Measurements from ENCODE around the gene ENPP5.

DNA sequence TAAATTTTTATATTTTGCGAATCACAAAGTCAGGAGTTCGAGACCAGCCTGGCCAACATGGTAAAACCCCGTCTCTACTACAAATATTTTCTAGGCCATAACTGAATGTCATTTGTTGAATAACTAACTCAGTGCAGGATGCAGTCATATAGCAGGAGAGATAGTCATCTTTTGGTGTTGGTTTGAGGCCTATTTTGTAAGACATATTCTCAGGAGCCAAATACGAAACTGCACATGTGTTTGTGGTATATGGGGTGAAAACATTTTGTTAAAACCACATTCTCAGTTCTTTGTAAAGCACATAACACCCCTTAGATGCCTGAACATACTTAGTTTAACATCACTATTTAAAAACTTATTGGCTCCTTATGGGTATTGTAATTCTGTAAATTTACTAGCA is 4.7 kb upstream of the ENPP5 start:
- TF ChIP-seq, protein P1, sequence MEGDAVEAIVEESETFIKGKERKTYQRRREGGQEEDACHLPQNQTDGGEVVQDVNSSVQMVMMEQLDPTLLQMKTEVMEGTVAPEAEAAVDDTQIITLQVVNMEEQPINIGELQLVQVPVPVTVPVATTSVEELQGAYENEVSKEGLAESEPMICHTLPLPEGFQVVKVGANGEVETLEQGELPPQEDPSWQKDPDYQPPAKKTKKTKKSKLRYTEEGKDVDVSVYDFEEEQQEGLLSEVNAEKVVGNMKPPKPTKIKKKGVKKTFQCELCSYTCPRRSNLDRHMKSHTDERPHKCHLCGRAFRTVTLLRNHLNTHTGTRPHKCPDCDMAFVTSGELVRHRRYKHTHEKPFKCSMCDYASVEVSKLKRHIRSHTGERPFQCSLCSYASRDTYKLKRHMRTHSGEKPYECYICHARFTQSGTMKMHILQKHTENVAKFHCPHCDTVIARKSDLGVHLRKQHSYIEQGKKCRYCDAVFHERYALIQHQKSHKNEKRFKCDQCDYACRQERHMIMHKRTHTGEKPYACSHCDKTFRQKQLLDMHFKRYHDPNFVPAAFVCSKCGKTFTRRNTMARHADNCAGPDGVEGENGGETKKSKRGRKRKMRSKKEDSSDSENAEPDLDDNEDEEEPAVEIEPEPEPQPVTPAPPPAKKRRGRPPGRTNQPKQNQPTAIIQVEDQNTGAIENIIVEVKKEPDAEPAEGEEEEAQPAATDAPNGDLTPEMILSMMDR (conservative IDR thresholded peaks at IDR 0.05; ENCODE audit: low read depth, low read length), result no peak
- TF ChIP-seq POLR2A (IDR thresholded peaks at IDR 0.05; ENCODE audit: low read depth, low read length), result no peak
- no peak for TF ChIP-seq CEBPB (IDR thresholded peaks at IDR 0.05; ENCODE audit: low read depth, low read length)
- no peak for TF ChIP-seq MAFK (IDR thresholded peaks at IDR 0.05; ENCODE audit: low read depth, low read length)
